ENCODE measurements around the gene AUTS2.

Gene AUTS2

DNA sequence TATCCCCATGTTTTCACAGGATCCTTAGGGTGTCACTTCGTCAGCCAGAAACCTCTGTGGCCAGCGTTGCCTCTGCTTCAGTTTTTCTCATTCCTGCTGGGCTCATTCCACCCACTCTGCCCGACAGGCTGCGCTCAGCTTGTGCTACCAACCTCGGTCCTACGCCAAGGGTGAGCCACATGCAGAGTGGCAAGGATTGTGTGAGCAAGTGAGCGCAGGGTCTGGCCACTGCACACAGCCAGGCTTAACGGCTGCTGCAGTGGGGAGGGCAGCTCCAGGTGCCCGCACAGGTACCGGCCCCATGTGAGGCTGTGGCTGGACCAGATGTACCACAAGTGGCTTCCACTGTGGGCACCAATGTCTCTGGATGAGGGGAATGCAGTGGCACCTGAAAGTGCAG, 329.2 kb downstream of the AUTS2 start:
- no peak for DNase-seq (ENCODE audit: low read depth in 2 of 2, low spot score in 1 of 2)

DNA sequence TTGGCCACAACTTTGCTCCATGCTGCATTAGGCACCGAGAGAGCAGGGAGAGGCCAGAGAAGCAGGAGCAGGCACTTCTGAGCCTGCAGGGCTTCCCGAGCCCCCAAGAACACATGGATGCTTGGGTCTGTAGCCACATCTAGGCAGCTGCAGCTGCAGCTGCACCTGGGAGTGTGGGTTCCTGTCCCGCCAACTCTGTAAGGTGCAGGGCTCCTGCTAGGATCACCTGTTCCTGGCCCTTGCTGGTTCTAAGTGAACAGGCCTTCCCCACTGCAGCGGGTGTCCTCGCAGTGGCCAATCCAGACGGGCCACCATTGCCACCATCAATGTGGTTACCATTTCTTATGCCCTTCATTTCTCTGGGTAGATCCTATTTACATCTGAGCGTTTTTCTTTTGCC, 330.3 kb downstream of the AUTS2 start:
- DNase-seq (ENCODE audit: low read depth in 2 of 2, low spot score in 1 of 2), result no peak

GRCh38 chr7:69929622-69930021, 331.3 kb downstream of the AUTS2 start:
- no peak for DNase-seq (ENCODE audit: low read depth in 2 of 2, low spot score in 1 of 2)

- DNase-seq (ENCODE audit: low read depth in 2 of 2, low spot score in 1 of 2), result no peak
These were observed 333.9 kb downstream of the AUTS2 start for GRCh38 chr7:69932034-69932628.

GRCh38 chr7:69934144-69934903, 336.0 kb downstream of the AUTS2 start:
- no peak for DNase-seq (ENCODE audit: low read depth in 2 of 2, low spot score in 1 of 2)

GRCh38 chr7:69935107-69935506, 336.8 kb downstream of the AUTS2 start:
- DNase-seq (ENCODE audit: low read depth in 2 of 2, low spot score in 1 of 2), result no peak

DNA sequence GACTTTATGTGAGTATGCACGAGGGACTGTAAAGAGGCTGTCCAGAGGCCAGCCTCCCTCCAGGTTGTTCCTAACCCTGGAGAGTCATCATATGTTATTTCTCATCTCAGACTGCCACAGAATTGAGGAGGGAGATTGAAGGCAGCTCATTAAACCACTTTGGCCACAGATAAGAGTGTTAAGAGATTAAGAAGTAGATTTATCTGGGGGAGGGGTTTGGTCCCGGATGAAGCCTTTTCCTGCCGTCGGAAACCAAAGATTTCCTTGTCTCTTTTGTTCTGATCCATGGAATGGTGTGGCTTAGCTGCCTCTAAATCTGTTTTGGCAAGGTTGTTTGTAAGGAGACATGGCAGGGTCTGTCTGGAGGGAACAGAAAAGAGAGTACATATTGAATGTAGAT, 338.8 kb downstream of the AUTS2 start:
- no peak for DNase-seq (ENCODE audit: low read depth in 2 of 2, low spot score in 1 of 2)

- DNase-seq (ENCODE audit: low read depth in 2 of 2, low spot score in 1 of 2), result no peak
These were observed 341.0 kb downstream of the AUTS2 start for GRCh38 chr7:69939317-69939716.

DNA sequence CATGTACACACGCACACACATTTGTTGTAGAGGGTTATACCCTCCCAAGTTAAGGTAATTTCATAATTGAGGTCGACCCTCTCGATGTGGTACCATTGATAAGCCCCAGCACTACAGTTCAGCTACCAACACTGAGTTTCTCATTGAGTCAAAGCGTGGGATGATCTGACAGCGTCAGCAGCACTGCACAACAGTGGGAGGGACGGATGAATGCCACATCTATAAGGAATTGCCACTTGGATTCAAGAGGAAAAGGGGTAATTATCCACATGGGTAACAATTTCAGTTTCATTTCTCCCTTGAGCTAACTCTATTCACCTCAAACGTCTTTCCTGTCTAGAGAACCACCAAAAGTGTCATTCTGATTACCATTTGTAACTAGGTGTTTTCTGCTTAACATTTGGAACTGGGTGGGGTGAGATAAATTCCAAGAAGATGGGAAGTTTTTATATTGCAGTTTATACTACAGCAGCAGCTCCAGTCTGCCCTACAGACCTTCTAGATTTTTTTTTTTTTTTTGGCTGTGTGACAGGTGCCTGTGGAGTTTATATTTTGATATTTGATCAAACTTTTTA, 342.9 kb downstream of the AUTS2 start:
- DNase-seq (ENCODE audit: low read depth in 2 of 2, low spot score in 1 of 2), result no peak

DNA sequence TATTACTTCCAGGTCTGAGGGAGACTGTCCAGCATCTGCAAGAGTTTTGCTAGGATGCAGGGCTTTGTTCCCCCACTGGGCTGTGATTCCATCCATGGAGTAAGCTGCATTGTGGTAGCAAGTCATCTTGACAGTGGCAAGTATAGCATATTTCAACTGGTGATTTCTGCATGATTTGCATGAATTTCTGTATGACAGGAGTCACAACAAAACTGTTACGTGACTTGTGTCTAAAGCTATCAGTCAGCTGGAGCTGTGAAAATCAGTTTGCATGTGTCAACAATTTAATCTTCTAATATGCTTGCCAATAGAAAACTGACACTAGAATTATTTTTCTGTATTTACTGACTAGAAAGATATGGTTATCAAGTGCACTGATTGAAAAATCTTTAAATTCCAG, 344.3 kb downstream of the AUTS2 start:
- no peak for DNase-seq (ENCODE audit: low read depth in 2 of 2, low spot score in 1 of 2)

DNA sequence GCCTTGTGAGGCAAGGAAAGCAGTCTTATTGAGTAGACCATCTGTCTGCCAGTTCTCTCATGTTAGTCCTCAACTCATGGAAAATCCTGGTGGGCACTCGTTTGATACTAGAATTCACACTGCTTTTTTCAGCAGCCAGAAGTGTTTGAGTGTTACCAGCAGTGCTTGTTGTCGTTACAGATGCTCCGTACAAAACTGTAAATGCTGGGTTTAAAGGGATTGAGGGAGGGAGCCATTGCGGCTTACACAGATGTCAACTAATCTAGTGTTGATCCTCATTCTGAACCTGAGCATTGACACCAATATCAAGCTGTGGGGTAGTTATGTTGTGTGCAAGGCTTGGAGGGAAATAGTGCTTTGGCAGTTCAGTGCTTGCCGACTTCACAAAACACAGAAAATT, 348.6 kb downstream of the AUTS2 start:
- no peak for DNase-seq (ENCODE audit: low read depth in 2 of 2, low spot score in 1 of 2)

DNA sequence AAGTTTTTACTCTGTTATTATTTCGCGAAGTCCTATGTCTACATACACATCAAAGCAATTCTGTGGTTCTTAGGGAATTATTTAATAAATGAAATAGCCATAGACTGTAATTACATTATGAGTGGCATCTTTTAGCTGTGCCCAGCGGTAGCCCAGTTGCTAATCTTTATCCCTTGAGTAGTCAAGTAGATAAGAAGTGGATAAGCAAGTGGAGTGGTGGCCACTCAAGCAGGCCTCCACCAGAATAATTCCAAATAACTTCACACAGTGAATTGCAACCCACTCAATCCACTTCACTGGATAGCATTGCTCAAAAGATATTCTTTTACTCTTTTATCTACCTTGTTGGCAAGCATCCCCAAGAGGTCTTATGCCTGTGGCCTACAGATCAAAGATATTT, 349.7 kb downstream of the AUTS2 start:
- DNase-seq (ENCODE audit: low read depth in 2 of 2, low spot score in 1 of 2), result no peak

- no peak for DNase-seq (ENCODE audit: low read depth in 2 of 2, low spot score in 1 of 2)
These were observed 350.8 kb downstream of the AUTS2 start for GRCh38 chr7:69949122-69949521.

DNA sequence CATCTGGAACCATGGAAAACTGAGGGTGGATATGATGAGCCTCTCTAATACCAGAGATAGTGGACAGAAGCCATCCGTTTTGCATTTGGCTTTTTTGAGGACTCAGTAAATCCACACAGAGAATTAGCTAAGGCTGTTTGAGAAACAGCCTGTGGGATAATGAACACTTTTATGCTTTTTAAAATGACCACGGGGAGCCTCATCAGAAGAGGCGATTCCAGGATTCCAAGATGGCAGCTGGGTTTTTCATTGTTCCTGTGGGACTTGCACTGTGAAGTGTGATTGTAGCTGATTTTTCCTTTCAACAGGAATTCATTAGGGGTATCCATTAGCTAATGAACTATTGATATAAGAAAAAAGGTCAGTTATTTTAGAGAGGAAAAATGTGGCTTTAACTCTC, 353.2 kb downstream of the AUTS2 start:
- no peak for DNase-seq (ENCODE audit: low read depth in 2 of 2, low spot score in 1 of 2)

DNA sequence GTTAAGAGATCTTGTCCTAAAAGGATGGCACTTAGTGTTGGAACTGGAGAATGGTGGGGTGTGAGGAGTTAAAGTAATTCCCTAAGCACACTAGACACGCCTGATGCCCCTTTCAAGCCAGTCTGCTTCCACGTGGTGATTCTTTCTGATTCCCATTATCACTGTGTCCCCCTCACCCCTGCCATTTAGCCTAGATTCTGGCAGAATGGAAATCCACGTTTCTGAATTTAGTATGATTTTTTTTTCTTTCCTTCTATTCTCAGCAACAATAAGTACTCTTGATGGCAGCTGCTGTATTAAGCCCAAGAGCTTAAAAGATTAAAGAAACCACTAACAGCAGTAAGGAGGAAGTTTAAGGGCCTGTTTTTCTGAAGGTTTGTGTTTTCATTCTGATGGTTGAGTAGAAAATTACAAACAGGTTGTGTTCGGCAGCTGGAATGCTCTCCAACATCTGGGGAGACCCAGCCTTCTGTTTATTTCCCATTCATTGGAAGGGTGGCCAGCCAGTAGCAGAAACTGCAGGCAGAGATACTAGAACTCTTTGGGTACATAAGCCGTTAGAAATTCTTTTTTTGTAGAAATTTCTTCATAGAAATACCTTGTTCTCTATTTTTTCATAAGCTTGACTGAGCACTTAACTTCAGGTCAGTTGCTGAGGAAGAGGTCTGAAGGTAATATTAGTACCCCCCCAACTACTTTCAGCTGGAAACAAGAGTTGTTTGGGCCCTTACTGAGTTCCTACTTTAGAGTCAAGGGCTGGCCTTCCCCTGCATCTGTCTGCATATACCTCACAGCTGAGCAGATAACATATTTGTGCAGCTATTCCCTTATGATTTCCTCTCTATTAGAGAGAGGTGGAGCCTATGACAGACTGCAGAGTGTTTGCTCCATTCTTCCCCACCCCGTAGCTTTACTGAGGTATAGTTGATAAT, 355.1 kb downstream of the AUTS2 start:
- no peak for DNase-seq (ENCODE audit: low read depth in 2 of 2, low spot score in 1 of 2)

DNA sequence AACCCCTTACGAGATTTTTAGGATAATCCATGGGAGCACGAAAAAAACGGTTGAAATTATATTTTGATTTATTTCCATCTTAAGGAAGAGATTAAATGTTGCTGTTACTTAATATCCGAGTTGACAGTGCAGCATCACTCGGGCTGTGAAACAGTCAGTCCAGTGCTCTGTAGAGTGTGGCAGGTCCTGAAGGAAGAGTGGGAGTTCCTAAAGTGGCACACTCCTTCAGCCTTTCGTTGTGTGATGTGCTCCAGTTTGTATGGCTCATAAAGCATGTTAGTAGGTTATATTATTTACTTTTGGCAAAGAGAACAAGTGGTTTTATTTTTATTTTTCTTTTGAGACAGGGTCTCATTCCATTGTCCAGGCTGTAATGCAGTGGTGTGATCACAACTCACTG, 358.3 kb downstream of the AUTS2 start:
- DNase-seq (ENCODE audit: low read depth in 2 of 2, low spot score in 1 of 2), result no peak

DNA sequence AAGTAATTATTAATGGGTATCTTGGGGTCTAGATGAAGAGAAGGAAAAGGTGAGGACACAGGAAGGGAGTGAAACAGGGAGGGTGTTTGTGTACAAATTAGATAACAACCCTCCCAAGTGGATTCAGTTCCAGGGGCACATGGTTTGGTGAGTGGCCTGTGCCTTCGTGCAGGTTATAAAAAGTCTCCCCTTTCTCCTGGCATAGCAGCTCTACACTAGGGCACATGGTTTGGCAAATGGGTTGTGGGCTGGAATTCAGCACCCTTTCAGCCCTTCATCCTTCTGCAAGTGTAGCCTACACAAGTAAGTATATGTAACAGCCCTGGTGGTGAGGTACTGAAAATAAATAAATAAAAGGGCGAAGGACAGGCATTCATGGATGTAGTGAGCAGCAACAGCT, 359.4 kb downstream of the AUTS2 start:
- DNase-seq (ENCODE audit: low read depth in 2 of 2, low spot score in 1 of 2), result no peak

DNA sequence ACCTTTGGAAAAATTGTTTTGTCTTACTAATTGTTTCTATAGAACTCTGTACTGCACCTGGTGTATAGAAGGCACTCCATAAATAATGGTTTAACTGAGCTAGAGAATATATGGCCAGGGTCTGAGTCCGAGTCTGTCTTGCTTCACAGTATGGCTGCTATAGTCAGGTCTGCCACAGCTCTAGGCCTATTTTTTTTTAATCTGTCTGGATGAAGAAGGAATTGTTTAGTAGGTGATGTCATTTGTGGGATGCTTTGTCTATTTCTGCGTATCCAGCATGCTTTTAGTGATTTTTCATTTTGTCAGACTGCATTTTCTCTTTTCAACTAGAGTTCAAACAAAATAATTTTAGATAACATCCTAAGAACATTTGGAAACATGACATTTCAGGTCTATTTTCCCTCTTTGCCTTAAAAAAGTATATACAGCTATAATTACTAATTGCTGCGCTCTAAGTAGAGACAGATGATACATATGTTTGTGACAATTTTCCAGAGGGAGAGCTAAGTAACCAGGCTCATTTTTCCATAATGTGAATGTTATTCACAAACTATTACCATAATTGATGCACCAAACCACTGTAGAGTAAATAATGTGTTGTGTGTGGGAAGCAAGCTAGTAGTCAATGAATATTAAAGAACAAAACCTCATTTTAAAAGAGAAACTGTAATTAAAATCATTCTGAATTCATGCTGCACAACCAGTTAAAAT, 361.7 kb downstream of the AUTS2 start:
- DNase-seq (ENCODE audit: low read depth in 2 of 2, low spot score in 1 of 2), result no peak

DNA sequence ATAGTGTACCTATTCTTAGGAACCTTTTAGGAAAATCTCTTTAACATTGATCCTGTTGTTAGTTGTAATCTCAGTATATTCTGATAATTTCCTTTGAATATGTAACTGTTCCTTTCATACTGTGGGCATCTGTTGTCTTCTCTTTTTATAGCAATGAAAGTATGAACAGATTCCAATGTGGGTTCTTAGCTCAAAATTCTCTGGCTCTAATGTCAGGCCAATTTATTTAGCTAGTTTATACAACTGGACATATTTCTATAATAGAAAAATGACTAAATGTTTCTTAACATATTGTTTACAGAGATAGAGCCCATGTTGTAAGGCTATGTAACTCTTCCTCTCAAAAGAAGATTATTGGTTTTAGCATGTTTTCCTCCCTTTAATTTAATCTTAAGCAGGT, 363.2 kb downstream of the AUTS2 start:
- no peak for DNase-seq (ENCODE audit: low read depth in 2 of 2, low spot score in 1 of 2)

DNA sequence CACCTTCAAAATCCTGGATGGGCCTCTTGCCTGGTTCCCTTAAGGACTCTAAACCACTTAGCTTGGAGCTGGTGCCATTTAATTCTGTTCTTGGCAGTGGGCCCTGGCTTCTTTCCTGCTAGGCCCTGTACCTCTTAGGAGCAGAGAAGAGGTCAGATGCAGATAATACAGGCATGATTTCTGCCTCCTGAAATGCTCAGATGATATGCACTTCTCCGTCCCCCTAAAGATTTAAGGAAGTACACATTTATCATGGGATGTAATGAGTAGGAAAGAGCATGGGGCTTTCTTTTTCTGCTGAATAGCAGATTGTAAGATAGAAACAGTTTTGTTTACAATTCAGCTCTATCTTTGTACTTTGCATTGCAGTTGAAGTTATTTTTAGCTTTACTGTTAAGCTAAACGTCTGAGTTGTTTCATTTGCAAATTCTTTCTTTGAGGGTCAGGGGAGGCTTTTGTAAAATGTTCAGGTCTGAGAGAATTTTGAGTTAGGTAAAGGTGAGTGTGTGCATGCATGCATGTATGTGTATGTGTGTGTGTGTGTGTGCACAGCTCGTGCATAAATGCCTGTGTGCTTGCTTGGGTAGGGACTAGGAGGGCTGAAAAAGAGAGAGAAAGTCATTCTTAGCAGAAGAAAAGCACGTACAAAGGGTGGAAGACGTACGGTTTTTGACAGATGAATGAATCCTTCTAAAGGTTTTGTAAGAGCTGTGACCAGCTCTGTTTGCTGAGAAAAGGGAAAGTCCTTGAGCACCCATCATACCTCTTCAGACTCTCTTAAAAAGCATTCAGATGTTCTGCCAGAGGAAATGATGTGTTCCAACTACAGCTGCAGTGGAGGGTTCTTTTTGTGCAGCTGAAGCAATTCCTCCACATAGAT, 364.2 kb downstream of the AUTS2 start:
- no peak for DNase-seq (ENCODE audit: low read depth in 2 of 2, low spot score in 1 of 2)

Data from stimulated activated CD8-positive, alpha-beta memory T cell treated with anti-CD3 and anti-CD28 coated beads, Interleukin-4, amount 100 ng/mL, for 1 hour (primary cell).